ENCODE data around the gene AMBP.

AMBP gene

DNA sequence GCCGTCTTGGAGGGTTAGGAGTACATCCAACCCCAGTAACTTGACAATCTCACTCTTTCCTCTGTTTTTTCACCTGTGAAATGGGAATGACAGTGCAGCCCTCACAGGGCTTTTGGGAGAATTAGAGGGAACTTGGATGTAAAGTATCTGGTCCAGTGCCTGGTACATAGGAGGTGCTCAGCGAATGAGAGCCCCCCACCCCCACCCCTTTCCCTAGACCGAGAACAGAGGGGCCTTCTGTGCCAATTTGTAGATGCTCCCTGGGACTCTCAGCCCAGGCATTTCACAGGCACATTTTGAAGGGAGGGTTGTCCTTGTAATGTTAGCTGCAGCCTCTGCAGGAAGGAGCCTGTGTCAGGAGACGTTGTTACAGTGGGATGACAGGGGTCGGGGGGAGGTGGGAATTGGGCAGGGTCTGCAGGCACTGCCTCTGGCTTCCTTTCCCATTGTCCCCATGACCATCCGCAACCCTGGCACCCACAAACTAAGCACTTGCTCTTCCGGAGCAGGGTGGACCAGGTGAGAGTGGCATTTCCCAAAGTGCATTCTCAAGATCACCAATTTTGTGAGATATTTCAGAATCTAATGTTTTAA is 47.0 kb downstream of the AMBP start:
- no peak for DNase-seq (ENCODE audit: low read depth)

DNA sequence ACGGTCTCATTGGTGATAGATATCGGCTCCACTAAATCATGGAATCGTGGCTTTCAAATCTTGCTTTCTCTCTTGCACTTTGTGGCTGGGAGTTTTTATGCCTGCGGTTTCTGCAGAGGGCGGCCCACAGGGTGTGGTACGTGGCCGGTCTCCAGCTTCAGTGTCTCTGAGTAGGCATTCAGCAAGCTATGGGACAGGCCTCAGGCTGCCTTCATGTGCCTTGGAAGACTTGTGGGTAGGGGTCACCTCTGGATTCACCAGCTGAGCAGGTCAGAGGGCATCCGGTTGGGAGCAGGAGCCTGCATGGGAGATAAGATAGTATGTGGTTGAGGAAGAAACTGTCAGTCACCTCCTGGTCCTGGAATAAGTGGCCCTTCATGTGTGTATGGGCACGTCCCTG is 47.7 kb downstream of the AMBP start:
- DNase-seq (ENCODE audit: low read depth): no peak

DNA sequence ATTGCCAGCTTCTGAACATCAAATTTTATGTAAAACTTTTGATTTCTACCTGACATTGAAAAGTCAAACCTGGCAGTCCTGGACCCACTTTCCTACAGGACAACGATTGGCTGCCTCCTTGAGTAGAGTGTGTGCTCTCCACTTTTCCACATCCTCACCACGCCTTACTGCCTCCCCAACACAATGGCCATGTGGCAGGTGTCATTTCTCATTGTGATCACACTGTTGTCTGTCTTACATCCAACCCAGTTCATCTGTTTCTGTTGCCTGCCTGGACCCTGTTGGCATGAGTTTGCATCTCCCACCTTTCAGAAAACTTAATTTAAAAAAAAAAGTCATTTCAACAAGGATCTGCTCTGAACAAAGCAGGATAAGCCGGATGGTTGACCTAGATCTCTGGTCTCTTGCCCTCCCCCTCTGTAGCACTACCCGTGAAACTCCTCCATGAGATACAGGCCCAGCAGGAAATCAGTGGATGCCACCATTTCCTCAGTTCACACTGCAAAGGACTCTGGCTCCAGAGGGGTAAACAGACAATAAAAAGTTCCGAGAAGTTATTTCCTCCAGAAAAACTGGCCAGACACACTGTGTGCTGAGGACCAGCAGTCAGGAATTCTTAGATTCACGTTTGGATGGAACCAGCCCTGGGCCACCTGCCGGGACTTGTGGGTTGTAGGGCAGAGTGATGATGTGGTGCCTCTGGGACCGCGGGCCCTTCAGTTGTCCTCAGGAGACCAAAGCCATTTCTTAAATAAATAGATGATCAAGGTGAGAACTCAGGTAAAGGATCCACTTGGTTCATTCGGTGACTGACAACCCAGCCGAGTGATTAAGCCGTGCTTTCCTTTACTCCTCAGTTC is 48.6 kb downstream of the AMBP start:
- no peak for DNase-seq (ENCODE audit: low read depth)

DNA sequence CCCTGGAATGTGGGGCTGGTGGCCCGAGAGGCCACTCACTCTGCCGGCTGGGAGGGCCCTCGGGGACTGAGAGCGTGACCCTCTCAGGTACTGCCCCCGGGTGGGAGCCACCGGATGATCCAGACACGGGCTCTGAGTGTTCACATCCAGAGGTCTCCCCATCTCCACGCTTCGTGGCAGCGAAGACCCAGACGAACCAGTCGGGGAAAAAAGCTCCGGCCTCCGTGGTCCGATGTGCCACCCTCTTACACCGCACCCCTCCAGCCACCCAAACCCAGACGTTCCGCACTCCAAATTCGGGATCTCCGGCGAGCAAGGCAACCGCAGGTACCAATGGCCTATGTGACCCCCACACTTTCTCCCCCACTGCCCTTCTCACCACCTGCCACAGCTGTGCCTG is 49.5 kb downstream of the AMBP start:
- no peak for DNase-seq (ENCODE audit: low read depth)

DNA sequence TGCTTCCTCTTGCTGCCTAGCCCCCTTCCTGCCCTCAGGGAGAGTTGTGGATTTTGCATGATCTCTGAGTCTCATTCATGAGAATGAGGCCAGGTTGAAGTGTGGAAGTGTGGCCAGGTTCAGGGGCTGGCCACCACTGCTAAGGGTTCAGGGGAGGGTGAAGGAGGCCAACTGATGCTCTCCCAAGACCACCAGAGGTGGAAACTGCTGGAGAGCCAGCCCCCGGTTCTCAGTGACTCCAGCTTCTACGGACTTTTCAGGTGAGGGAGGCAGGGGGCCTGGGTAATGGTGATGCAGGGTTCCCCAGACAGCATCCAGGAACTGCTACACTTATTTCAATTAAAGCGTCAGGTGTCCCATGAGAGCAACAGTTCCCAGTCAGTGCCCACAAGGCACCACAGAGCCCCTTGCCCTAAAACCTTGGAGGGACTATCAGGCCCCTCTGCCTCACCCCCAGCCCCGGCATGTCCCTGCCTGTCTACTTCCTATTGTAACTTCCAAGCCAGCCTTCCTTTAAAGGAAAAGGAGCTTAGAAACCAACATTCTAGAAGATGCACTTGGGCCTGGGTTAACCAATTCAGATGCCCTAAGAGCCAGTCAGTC is 50.1 kb downstream of the AMBP start:
- no peak for DNase-seq (ENCODE audit: low read depth)

DNA sequence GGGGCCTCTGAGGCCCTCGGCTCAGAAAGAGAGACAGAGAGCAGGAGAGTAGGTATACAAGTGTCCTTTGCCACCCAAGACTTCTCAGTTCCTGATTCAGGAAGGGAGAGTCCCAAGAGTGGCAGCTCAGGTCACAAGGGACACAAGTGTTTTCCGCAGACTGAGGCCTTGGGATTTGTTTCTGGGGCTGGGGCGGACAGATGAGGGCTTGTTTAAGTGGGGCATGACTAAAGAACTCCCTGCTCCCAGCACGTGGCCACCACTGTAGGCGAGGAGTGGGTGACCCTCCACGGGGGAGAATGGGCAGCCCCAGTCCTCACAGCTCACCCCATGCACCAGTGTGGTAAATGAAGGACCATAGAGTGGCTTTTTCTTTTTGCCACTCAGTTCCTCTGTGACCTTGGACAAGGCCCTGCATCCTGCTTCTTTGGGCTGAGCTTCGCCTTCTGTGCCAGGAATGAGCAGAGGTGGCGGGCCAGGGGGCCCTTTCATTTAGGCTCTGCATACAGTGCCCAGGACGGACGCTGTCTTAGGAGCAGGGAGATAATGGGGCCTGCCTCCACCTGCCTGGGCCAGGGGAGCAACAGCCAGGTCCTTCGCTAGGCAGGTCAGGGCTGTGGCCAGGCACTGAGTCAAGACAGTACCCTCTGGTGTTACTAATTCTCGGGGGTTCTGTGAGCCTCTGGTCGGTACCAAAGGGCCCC is 50.8 kb downstream of the AMBP start:
- no peak for DNase-seq (ENCODE audit: low read depth)

DNA sequence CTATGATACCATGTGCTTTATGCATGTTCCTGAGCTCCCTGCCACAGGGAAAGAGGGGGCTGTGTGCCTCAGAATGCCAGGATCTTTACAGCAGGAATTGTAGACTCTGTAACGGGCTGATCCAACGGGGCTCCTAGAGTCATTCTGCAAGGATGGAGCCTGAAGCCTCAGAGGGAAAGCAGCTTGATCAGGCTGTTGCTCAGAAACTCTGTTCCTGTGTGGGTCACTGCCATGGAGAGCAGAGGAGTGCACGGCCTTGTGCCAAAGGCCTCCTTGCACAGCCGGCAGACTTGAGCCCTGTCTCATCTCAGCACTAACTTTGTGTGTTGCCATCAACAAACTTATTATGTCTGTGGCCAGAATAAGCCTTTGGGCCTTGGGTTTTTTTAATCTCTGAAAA is 51.8 kb downstream of the AMBP start:
- DNase-seq (ENCODE audit: low read depth): no peak

DNA sequence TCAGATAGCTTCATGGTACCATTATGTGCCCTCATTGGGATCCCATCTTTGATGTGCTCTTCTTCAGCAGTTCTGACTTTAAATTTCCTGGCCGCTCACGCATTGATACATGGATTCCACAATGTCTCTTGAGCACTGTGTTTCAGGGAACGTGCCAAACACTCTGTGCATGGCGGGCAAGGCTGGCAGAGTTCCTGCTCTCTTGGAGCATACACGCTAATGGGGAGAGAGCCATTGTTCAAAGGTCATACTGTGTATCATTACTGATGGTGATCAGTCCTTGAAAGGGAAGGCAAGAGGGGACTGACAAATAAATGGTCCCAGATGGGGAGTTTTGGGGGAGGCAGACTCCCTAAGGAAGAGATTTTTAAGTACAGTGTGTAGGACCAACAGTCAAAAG is 52.3 kb downstream of the AMBP start:
- no peak for DNase-seq (ENCODE audit: low read depth)

DNA sequence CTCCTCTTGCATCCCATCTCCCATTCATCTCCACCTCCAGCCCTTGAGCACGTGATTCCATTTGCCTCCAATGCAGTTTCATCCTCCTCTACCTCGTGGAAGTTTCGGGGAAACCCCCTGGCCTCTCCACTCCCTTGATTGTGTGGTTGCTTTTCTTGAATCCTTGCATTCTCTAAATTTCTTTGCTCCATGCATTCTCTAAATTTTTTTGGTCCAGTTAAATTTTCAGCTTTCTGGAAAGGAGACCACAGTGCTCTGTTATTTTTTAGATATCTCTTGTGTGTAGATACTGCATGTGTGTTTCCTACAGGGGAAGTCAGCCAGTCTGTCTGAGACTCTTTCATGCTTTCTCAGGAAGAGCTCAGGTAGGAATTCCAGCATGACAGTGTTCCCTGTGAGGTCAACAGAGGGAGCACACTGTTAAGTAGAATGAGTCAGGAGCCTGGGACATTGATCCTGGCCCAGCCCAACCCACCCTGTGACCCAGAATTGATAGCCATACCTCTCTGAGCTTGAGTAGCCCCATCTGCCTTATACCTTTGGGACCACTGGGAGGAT is 52.8 kb downstream of the AMBP start:
- DNase-seq (ENCODE audit: low read depth): no peak

DNA sequence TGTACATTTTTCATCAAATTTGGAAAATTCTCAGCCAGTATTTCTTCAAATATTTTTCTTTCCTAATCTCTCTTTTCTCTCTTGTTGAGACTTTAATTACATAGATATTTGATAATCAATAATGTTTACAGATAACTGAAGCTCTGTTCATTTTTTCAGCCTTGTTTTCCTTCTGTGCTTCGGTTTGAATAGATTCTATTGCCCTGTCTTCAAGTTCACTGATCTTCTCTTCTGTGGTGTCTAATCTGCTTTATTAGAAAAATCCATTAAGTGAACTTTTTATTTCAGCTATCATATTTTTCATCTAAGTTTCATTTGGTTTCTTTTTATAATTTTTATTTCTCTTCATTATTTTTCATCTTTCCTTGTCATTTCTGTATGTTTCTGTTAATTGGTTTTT is 54.1 kb downstream of the AMBP start:
- DNase-seq (ENCODE audit: low read depth): no peak

DNA sequence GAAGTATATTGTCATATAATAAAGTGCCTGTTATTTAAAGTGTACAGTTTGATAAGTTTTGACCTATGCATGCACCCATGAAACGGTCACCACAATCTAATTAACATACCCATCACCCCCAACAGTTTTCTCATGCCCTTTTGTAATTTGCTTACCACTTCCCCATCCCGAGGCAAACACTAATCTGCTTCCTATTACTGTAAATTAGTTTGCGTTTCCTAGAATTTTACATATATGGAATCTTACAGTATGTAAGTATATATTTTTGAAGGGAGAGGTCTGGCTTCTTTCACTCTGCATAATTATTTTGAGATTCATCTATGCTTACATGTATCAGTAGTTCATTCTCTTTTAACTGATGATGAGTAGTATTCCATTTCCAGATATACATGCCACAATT is 56.5 kb downstream of the AMBP start:
- no peak for DNase-seq (ENCODE audit: low read depth)

DNA sequence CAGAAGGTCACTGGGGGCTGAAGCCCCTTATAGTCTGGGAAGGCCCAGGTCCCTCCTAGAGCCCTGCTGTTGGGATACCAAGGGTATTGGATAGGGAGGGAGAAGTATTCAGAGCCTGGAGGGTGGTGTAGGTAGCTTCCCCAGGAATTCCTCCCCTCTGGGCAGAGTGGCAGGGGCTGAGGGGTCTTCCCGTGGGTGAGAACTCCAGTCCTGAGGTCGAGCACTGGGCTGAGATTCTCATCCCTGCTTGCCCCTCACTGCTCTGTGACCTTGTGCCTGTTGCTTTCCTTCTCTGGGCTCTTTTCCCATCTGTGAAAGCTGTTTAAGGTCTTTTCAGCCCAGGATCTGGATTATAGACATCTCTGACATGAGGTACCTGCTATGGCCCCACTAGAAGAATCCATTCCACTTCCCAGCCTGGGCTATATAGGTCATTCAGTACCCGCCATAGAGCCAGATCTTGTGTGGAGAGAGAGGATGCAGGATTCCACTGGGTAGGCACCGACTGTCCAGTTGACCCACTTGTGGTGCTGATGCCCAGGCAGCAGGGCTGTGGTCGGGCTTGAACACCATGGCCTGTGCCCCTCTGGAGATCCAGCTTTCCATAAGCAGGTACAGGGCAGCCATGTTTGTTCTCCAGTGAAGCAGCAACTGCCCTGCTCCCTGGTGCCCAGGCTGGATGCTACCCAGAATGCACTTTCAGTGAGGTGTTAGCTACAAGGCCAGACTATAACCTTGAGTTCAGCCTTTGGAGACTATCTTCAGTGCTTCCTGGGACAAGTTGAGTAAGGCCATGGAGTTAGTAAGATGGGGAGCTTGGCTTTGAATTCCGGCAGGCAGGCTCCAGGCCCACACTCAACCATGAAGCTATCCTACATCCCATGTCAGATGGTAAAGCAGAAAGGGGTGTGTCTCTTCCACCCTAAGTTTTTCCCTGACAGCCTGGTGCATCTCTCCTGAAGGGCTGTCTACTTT is 60.1 kb downstream of the AMBP start:
- no peak for DNase-seq (ENCODE audit: low read depth)

DNA sequence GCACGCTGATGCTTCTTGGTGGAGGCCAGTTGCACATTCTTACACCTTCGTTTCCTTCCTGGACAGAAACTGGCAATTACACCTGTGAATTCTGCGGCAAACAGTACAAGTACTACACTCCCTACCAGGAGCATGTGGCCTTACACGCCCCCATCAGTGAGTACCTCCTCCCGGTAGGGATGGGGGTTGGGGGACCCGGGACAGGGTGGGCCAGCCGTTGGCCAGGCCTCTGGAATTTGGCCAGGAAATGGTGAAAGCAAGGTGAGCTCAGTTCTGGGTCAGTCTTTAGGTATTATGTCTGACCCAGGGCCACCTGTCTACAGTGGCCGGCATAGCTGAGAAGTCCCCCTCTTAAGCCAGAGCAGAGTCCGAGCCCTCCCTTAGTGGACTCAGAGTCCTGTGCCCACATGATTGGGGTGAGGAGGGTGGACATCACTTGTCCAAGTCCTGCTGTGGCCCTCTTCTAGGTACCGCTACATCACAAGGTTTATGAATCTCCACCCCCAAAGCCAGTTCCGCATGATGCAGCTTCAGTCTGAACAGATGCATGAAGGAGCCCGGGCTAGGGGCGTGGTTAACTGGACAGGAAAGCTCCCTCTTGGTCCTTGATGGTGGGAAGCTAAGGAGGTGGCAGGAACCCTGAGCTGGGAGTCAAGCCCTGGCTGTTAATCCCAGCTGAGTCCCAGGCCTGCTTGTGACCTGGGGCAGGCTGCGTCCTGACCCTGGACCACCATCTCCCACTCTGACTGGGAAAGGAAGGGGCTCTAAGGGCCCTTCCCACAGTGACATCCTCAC is 61.3 kb downstream of the AMBP start:
- DNase-seq (ENCODE audit: low read depth): no peak

DNA sequence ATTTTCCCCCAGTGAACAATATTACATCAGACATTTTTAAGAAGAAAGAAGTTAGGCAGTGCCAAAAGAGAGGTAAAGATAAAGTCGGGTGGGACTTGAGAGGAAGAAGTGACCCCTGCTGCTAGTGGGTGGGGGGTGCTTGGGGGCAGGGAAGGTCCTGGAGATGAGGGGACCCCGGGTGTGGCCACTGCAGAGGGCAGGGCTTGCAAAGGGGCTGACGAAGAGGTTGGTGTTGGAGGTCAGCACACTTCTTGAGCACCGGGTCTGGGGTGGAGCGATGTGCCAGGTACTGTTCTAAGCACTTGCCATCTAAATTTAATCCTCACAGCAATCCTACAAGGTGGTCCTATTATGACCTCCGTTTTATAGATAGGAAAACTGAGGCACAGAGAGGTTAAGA is 62.0 kb downstream of the AMBP start:
- DNase-seq (ENCODE audit: low read depth): no peak

DNA sequence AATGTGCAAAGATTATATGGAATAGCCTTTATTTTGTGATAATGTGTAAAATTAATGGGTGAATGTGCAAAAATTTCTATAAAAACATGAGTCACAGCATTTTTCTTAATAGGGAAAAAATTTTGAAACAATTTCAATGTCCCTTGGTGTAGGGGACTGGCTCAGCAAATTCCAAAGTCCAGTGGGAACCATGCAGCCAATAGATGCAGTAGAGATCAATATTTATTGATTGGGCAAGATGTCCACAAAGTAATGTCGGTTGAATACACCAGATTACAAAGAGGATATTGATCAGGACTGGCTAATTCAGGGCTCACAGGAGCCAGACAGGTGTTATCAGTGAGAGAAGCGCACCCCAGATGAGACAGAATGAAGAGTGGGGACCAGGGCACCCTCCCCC is 62.5 kb downstream of the AMBP start:
- no peak for DNase-seq (ENCODE audit: low read depth)

DNA sequence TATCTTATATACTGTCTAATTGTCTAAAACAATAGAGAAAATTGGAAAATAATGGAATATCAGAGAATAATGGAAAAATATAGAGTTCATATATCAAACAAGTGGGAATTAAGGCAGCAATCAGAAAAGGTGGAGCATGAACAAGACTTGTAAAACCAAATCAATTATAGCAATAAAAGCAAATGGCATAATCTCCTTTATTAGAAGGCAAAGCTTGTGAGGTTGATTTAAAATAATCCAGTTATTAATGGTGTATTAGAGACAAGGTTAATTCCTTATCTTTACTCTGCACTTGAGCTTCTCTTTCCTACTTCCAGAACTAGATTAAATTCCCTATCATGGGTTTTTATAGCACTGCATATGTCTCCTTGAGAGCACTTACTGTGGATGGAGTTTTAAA is 64.1 kb downstream of the AMBP start:
- DNase-seq (ENCODE audit: low read depth): no peak

DNA sequence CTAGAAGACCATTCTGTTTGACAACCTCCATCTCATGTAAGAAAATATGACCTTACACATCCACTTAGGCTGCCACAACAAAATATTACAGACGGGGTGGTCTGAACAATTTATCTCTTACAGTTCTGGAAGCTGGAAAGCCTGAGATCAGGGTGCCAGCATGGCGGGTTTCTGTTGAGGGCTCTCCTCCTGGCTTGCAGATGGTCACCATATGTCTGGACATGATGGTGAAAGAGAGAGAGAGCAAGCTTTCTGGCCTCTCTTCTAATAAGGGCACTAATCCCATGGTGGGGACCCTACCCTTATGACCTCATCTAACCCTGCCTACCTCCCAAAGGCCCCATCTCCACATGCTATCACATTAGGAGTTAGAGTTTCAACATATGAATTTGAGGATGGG is 66.0 kb downstream of the AMBP start:
- DNase-seq (ENCODE audit: low read depth): no peak

DNA sequence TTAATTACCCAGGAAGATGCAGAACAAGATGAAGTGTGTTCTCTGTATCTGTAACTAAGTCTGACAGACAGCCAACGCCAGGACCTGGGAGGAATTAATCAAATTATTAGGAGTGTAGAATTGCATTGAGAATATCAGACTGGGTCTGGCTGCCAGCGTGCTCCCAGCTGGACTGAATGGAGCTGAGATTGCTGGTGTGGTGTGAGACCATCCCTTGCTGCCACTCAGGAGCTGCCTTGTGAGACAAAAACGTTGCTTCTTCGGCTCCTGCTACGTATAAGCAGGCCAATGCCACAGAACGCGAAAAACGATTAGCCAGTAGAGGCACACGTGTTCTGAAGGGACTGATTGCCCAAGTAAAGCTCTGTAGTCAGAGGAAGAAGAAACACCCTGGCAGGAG is 66.8 kb downstream of the AMBP start:
- no peak for DNase-seq (ENCODE audit: low read depth)
